HepG2 (cell line): ENCODE results near the gene LMAN1L. TPM values are rescaled to one million over a fixed set of nuclear protein-coding genes. Genes with fewer than 3 reads are reported as not detected.

Source experiments
- DMAP1 ChIP-seq: IDR thresholded peaks from 2 replicates; pipeline ENCODE4 v1.6.1; 2016
- EZH2 ChIP-seq: conservative IDR thresholded peaks from 2 replicates; pipeline ENCODE4 v1.6.1; 2012; ENCODE audit warnings: mild to moderate bottlenecking, low read depth, low read length, moderate library complexity
- IRF2 ChIP-seq: IDR thresholded peaks from 2 replicates; pipeline ENCODE4 v1.6.1; 2018; ENCODE audit warnings: missing genetic modification reagents, missing compliant biosample characterization
- PCBP2 ChIP-seq: fragments of 200-400 bp; formaldehyde crosslinking; optimal IDR thresholded peaks from 2 replicates; pipeline ENCODE3; 2018; ENCODE audit warnings: low read length, low read depth; ENCODE audit not compliant: poor library complexity, severe bottlenecking
- TBX3 ChIP-seq: fragments of 450-650 bp; IDR thresholded peaks from 2 replicates; pipeline ENCODE4 v1.6.1; 2017; ENCODE audit warnings: antibody characterized with exemption, mild to moderate bottlenecking, inconsistent platforms, borderline replicate concordance
- ZBTB39 ChIP-seq: sonication (generic); formaldehyde crosslinking; IDR thresholded peaks from 2 replicates; pipeline ENCODE4 v1.5.0; 2020; ENCODE audit warnings: missing genetic modification reagents
- ZNF407 ChIP-seq: sonication (generic); formaldehyde crosslinking; IDR thresholded peaks from one replicate; pipeline ENCODE4 v1.5.1; 2020; ENCODE audit warnings: mild to moderate bottlenecking, missing genetic modification reagents; ENCODE audit errors: not compliant biosample characterization
- ZNF460 ChIP-seq: sonication (generic); formaldehyde crosslinking; IDR thresholded peaks from 2 replicates; pipeline ENCODE4 v1.5.1; 2020; ENCODE audit warnings: missing genetic modification reagents, mild to moderate bottlenecking, borderline replicate concordance
- ZNF713 ChIP-seq: sonication (generic); formaldehyde crosslinking; IDR thresholded peaks from 2 replicates; pipeline ENCODE4 v1.4.0; 2020; ENCODE audit warnings: mild to moderate bottlenecking, missing genetic modification reagents
- polyA plus RNA-seq, 8 experiments: library from polyadenylated mRNA; depleted of rRNA in 3 of 8; stranded (reverse) in 7 of 8; unstranded in 1 of 8; fragments of >200 nt; fragmentation: Illumina TruSeq in 4 of 8; extraction: Trizol in 4 of 8; gene quantifications; 2 replicates each; pipeline versions ENCODE4 v1.2.1 to v1.2.3, GENCODE V29; 2011 to 2016; ENCODE audit warnings: low read depth in 4 of 8, missing spikeins in 1 of 8, mixed read lengths in 1 of 8; ENCODE audit not compliant: insufficient read depth in 1 of 8
- total RNA-seq, 5 experiments: library from RNA; depleted of rRNA; stranded (reverse); fragments of >200 nt; fragmentation: Illumina TruSeq; extraction: Trizol; gene quantifications; 2 replicates each; pipeline ENCODE4 v1.2.3, GENCODE V29; 2016; ENCODE audit warnings: low read depth in 1 of 5
- TF ChIP-seq, protein P1 (sequence below): sonication (generic); formaldehyde crosslinking; IDR thresholded peaks from 2 replicates; pipeline ENCODE4 v1.4.0; 2020; ENCODE audit warnings: missing genetic modification reagents, borderline replicate concordance

Gene LMAN1L
- total and polyA plus RNA-seq, 2 of the 13 experiments (the other 11 are each of a cell fraction or from before 2014, with no cell fraction given): not detected

DNA sequence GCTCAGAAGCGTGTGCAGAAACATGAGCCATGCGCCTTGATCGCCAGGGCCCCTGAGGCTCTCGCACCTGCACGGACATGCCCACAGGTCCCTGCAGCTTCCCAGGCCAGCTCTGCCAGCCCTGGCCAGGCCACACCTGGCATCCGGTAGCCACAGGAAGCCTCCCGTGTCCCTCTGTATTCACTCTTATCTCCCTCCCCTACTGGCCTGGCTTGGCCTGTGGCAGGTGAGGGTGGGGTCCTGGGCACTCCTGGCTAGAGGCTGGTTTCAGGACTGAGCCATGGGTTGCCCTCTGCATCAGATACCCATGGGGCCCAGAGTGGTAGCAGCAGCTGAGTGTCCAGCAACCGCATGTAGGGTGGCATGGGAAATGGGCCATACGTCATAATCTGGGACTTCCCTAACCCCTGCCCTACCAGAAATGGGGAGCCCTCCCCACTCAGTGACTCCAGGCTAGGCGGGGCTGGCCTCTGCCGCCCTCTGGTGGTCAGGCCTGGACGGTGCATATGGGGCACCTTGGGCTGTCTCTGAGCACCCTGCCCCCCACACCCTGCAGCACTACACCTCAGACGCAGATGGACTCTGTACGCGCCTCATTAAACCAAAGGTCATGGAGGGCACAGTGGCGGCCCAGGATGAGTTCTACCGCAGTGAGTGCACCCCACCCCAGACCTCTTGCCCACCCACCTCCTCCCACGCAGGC lies 12.6 kb upstream of the LMAN1L start (continued):
- TF ChIP-seq IRF2 (CRISPR knock-in tag) (peak; percentile 33; the same call in 1 of the 2 replicates), DMAP1 (CRISPR knock-in tag) (no peak), ZNF713 (CRISPR knock-in tag) (no peak), ZNF460 (CRISPR knock-in tag) (no peak), EZH2 (no peak), TBX3 (no peak), ZBTB39 (CRISPR knock-in tag) (no peak), PCBP2 (no peak), ZNF407 (CRISPR knock-in tag) (no peak)
- TF ChIP-seq, protein P1, sequence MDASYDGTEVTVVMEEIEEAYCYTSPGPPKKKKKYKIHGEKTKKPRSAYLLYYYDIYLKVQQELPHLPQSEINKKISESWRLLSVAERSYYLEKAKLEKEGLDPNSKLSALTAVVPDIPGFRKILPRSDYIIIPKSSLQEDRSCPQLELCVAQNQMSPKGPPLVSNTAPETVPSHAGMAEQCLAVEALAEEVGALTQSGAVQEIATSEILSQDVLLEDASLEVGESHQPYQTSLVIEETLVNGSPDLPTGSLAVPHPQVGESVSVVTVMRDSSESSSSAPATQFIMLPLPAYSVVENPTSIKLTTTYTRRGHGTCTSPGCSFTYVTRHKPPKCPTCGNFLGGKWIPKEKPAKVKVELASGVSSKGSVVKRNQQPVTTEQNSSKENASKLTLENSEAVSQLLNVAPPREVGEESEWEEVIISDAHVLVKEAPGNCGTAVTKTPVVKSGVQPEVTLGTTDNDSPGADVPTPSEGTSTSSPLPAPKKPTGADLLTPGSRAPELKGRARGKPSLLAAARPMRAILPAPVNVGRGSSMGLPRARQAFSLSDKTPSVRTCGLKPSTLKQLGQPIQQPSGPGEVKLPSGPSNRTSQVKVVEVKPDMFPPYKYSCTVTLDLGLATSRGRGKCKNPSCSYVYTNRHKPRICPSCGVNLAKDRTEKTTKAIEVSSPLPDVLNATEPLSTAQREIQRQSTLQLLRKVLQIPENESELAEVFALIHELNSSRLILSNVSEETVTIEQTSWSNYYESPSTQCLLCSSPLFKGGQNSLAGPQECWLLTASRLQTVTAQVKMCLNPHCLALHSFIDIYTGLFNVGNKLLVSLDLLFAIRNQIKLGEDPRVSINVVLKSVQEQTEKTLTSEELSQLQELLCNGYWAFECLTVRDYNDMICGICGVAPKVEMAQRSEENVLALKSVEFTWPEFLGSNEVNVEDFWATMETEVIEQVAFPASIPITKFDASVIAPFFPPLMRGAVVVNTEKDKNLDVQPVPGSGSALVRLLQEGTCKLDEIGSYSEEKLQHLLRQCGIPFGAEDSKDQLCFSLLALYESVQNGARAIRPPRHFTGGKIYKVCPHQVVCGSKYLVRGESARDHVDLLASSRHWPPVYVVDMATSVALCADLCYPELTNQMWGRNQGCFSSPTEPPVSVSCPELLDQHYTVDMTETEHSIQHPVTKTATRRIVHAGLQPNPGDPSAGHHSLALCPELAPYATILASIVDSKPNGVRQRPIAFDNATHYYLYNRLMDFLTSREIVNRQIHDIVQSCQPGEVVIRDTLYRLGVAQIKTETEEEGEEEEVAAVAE: peak; percentile 59; the same call in 1 of the 2 replicates
